ENCODE data around the gene MED8. TPM values are rescaled to one million over a fixed set of nuclear protein-coding genes. Genes with fewer than 3 reads are reported as not detected.
"Not testable (repeated sequence)": the region's sequence is repeated elsewhere in the genome, so short reads cannot be mapped to it uniquely, and the experiment has no call there.

MED8 gene
- total RNA-seq, 8 experiments from 2014 or later = 22.7 to 121 (median 57.1) TPM

- 6 to 92% (median 84%) methylated on average over 1 to 4 of the region's 4 CpGs; no CpG with 5 or more reads in 2 of the 10 experiments for WGBS, 10 experiments
- ATAC-seq (replicated peaks in 6 of 8) = peak in 2 of 8 experiments; percentile 52 to 54
- no peak overlapping the region for H3K4me3 ChIP-seq
Observed at GRCh38 chr1:43373066-43373940, 16.3 kb downstream of the MED8 start.

DNA sequence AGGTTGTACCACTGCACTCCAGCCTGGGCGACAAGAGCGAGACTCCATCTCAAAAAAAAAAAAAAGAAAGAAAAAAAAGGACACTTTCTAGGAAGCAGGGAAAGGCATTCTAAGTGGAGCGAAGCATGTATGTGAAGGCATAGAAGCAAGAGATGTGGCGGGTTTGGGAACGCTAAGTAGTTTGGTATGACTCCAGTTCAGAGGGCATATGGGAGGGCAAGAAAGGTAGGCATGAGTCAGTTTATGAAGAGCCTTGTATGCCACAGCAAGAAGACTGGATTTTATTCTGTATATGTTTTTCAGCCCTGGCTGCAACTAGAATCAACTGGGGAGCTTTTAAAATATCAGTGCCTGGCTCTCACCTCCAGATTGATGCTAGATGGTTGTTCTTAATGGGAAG lies 17.4 kb downstream of the MED8 start:
- no peak for ATAC-seq (replicated peaks in 6 of 8)
- WGBS, 10 experiments = 86 to 100% (median 100%) methylated on average over 2 to 5 of the region's 5 CpGs; no CpG with 5 or more reads in 1 of the 10 experiments
- H3K27ac ChIP-seq = no peak overlapping the region

More at GRCh38 chr1:43373066-43373940, 16.3 kb downstream of the MED8 start:
- in situ Hi-C loops (cut with MboI; ENCODE audit: low pct_unique_long_range_greater_than_20kb in 2 of 9, low sequenced_read_pairs in 9 of 9, unreplicated experiment in 9 of 9) = no loop called here
- Histone ChIP-seq H3K27ac (no peak overlapping the region), H3K4me1 (replicated peaks in 1 of 2) (peaks cover 7 to 8% of the 10 kb centered on the region in 2 donors)

DNA sequence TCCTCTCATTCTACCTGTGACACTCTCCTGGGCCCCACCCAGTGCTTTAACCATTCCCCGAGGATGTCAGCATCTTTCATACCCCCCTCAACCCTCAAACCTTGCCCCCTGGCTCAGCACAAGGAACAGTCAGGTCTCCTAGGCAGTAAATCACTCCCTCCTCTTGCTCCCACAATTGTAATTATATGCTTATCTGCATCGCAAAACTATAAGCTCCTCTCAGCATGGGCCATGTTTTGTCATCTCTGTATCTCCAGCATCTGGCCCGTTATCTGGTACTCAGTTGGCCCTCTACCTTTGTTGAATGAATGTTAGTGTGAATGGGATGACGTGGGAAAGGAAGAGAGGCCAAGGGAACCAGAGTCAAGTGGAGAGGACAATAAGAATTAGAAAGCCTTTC lies 19.0 kb downstream of the MED8 start:
- H3K27ac ChIP-seq = no peak overlapping the region
- ATAC-seq (replicated peaks in 6 of 8) = no peak
- in situ Hi-C loops (cut with MboI; ENCODE audit: low pct_unique_long_range_greater_than_20kb in 2 of 9, low sequenced_read_pairs in 9 of 9, unreplicated experiment in 9 of 9) = no loop called here
- H3K4me3 ChIP-seq = no peak overlapping the region
- peaks cover 17 to 20% of the 10 kb centered on the region in 2 donors for H3K4me1 ChIP-seq (replicated peaks in 1 of 2)
- 75 to 100% (median 97%) methylated on average over 1 to 4 of the region's 4 CpGs; no CpG with 5 or more reads in 2 of the 10 experiments for WGBS, 10 experiments

More for the DNA sequence above, 17.4 kb downstream of the MED8 start:
- Histone ChIP-seq H3K4me1 (replicated peaks in 1 of 2) (peaks cover 8 to 10% of the 10 kb centered on the region in 2 donors), H3K4me3 (no peak overlapping the region)
- in situ Hi-C loops (cut with MboI; ENCODE audit: low pct_unique_long_range_greater_than_20kb in 2 of 9, low sequenced_read_pairs in 9 of 9, unreplicated experiment in 9 of 9) = no loop called here

DNA sequence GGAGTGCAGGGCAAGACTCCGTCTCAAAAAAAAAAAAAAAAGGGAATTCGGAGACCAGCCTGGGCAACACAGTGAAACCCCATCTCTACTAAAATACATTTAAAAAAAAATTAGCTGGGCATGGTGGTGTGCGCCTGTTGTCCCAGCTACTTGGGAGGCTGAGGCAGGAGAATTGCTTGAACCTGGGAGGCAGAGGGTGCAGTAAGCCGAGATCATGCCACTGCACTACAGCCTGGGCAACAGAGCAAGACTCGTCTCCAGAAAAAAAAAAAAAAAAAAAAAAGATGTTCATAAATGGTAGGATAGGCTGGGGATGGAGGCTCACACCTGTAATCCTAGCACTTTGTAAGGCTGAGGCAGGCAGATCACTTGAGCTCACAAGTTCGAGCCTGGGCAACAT lies 19.8 kb downstream of the MED8 start:
- not testable (repeated sequence) for ATAC-seq (replicated peaks in 6 of 8); H3K27ac ChIP-seq; H3K4me3 ChIP-seq
- 86 to 100% (median 100%) methylated on average over 1 to 5 of the region's 6 CpGs; no CpG with 5 or more reads in 2 of the 10 experiments for WGBS, 10 experiments
- H3K4me1 ChIP-seq (replicated peaks in 1 of 2) = peaks cover 17 to 20% of the 10 kb centered on the region in 2 donors
- in situ Hi-C loops (cut with MboI; ENCODE audit: low pct_unique_long_range_greater_than_20kb in 2 of 9, low sequenced_read_pairs in 9 of 9, unreplicated experiment in 9 of 9) = loop anchor here in 1 of 9 experiments (10.0 kb wide), 1 partner anchor 135 kb away; no protein-coding TSS in a partner anchor

- ATAC-seq (replicated peaks in 6 of 8) = no peak
- in situ Hi-C loops (cut with MboI; ENCODE audit: low pct_unique_long_range_greater_than_20kb in 2 of 9, low sequenced_read_pairs in 9 of 9, unreplicated experiment in 9 of 9) = loop anchor here in 1 of 9 experiments (10.0 kb wide), 1 partner anchor 134 kb away; no protein-coding TSS in a partner anchor
- peak overlapping the region; percentile 72 to 73 for H3K27ac ChIP-seq
- peak overlapping the region; percentile 39 to 57 (median 47) for H3K4me3 ChIP-seq
- 0 to 100% (median 27%) methylated on average over 1 to 6 of the region's 6 CpGs; no CpG with 5 or more reads in 2 of the 10 experiments for WGBS, 10 experiments
- H3K4me1 ChIP-seq (replicated peaks in 1 of 2) = peaks cover 17 to 20% of the 10 kb centered on the region in 2 donors
Observed at GRCh38 chr1:43368646-43369020, 21.0 kb downstream of the MED8 start.

- H3K4me3 ChIP-seq = peak within 1 kb of the TSS; percentile 39 to 57 (median 47)
- 0 to 1% (median 0%) methylated on average over 2 to 20 of the region's 58 CpGs; no CpG with 5 or more reads in 6 of the 10 experiments for WGBS, 10 experiments
- peaks cover 17 to 20% of the 10 kb centered on the region in 2 donors for H3K4me1 ChIP-seq (replicated peaks in 1 of 2)
- peak within 1 kb of the TSS; percentile 72 to 73 for H3K27ac ChIP-seq
- peak; percentile 87 to 94 (median 90) for ATAC-seq (replicated peaks in 6 of 8)
- in situ Hi-C loops (cut with MboI; ENCODE audit: low pct_unique_long_range_greater_than_20kb in 2 of 9, low sequenced_read_pairs in 9 of 9, unreplicated experiment in 9 of 9) = loop anchor here in 1 of 9 experiments (10.0 kb wide), 1 partner anchor 133 kb away; no protein-coding TSS in a partner anchor
Observed at GRCh38 chr1:43367904-43368645, 21.5 kb downstream of the MED8 start, which contains the start of gene ELOVL1. Gene ELOVL1 (minus strand): TSS chr1:43368011. CDS start chr1:43365609, 2,402 bp downstream.

GRCh38 chr1:43367026-43367903 lies 22.3 kb downstream of the MED8 start:
- H3K4me1 ChIP-seq (replicated peaks in 1 of 2) = peaks cover 17 to 20% of the 10 kb centered on the region in 2 donors
- ATAC-seq (replicated peaks in 6 of 8) = peak in 3 of 8 experiments; percentile 46 to 74 (median 50)
- in situ Hi-C loops (cut with MboI; ENCODE audit: low pct_unique_long_range_greater_than_20kb in 2 of 9, low sequenced_read_pairs in 9 of 9, unreplicated experiment in 9 of 9) = loop anchor here in 1 of 9 experiments (10.0 kb wide), 1 partner anchor 132 kb away; no protein-coding TSS in a partner anchor
- peak overlapping the region; percentile 27 to 54 for H3K27ac ChIP-seq
- WGBS, 10 experiments = 0 to 37% (median 15%) methylated on average over 3 to 14 of the region's 48 CpGs; no CpG with 5 or more reads in 6 of the 10 experiments
- H3K4me3 ChIP-seq = peak overlapping the region; percentile 39 to 57 (median 47)

- peak overlapping the region in 4 of 5 donors; percentile 42 to 57 (median 48) for H3K4me3 ChIP-seq
- peaks cover 17 to 20% of the 10 kb centered on the region in 2 donors for H3K4me1 ChIP-seq (replicated peaks in 1 of 2)
- in situ Hi-C loops (cut with MboI; ENCODE audit: low pct_unique_long_range_greater_than_20kb in 2 of 9, low sequenced_read_pairs in 9 of 9, unreplicated experiment in 9 of 9) = loop anchor here in 1 of 9 experiments (10.0 kb wide), 1 partner anchor 132 kb away; no protein-coding TSS in a partner anchor
- H3K27ac ChIP-seq = no peak overlapping the region
- WGBS, 10 experiments = no CpG with 5 or more reads among the region's 5 CpGs
- ATAC-seq (replicated peaks in 6 of 8) = no peak
Observed at GRCh38 chr1:43366601-43367025, 23.0 kb downstream of the MED8 start.

DNA sequence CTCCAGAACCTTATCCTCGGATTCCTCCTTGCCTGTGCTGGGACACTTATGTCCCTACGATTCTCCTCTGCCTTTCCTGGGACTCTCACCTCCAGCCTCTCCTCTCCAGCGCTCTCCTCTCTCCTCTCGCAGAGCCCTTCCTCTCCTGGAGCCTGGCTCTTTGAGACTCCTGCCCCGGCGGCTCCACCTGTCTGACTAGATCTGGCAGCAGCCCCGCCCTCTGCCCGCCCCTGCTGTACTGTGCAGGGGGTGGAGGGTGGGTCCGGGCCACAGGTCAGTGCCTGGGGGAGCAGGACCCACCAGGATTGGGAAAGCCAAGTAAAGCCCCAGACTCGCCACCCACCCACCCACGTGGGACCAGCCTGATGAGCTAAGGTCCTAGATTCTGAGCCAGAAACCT lies 23.4 kb downstream of the MED8 start:
- Histone ChIP-seq H3K4me3 (no peak overlapping the region), H3K4me1 (replicated peaks in 1 of 2) (peaks cover 17 to 20% of the 10 kb centered on the region in 2 donors), H3K27ac (no peak overlapping the region)
- ATAC-seq (replicated peaks in 6 of 8) = no peak
- in situ Hi-C loops (cut with MboI; ENCODE audit: low pct_unique_long_range_greater_than_20kb in 2 of 9, low sequenced_read_pairs in 9 of 9, unreplicated experiment in 9 of 9) = loop anchor here in 1 of 9 experiments (10.0 kb wide), 1 partner anchor 131 kb away; no protein-coding TSS in a partner anchor
- 14 to 100% (median 69%) methylated on average over 1 to 5 of the region's 11 CpGs; no CpG with 5 or more reads in 3 of the 10 experiments for WGBS, 10 experiments

GRCh38 chr1:43365678-43366077 lies 23.9 kb downstream of the MED8 start:
- no peak for ATAC-seq (replicated peaks in 6 of 8)
- in situ Hi-C loops (cut with MboI; ENCODE audit: low pct_unique_long_range_greater_than_20kb in 2 of 9, low sequenced_read_pairs in 9 of 9, unreplicated experiment in 9 of 9) = loop anchor here in 1 of 9 experiments (10.0 kb wide), 1 partner anchor 131 kb away; no protein-coding TSS in a partner anchor
- Histone ChIP-seq H3K27ac (no peak overlapping the region), H3K4me1 (replicated peaks in 1 of 2) (peaks cover 17 to 25% of the 10 kb centered on the region in 2 donors), H3K4me3 (no peak overlapping the region)
- WGBS, 10 experiments = 67 to 100% (median 90%) methylated on average over 1 to 2 of the region's 2 CpGs

GRCh38 chr1:43363935-43364525 lies 25.6 kb downstream of the MED8 start:
- Histone ChIP-seq H3K27ac (no peak overlapping the region), H3K4me3 (no peak overlapping the region), H3K4me1 (replicated peaks in 1 of 2) (peaks cover 15 to 27% of the 10 kb centered on the region in 2 donors)
- no peak for ATAC-seq (replicated peaks in 6 of 8)
- 47 to 84% (median 70%) methylated on average over 1 to 5 of the region's 5 CpGs; no CpG with 5 or more reads in 2 of the 10 experiments for WGBS, 10 experiments
- in situ Hi-C loops (cut with MboI; ENCODE audit: low pct_unique_long_range_greater_than_20kb in 2 of 9, low sequenced_read_pairs in 9 of 9, unreplicated experiment in 9 of 9) = loop anchor here in 1 of 9 experiments (10.0 kb wide), 1 partner anchor 129 kb away; no protein-coding TSS in a partner anchor
